GM19395 (cell line): ENCODE measurements around the gene FAM13A.

ENCODE experiments used
- ATAC-seq: cut with Tn5 transposase; IDR thresholded peaks from one replicate; pipeline ENCODE4 v1.9.1; 2021; ENCODE audit warnings: mild to moderate bottlenecking, moderate library complexity; ENCODE audit not compliant: unreplicated experiment

FAM13A gene

DNA sequence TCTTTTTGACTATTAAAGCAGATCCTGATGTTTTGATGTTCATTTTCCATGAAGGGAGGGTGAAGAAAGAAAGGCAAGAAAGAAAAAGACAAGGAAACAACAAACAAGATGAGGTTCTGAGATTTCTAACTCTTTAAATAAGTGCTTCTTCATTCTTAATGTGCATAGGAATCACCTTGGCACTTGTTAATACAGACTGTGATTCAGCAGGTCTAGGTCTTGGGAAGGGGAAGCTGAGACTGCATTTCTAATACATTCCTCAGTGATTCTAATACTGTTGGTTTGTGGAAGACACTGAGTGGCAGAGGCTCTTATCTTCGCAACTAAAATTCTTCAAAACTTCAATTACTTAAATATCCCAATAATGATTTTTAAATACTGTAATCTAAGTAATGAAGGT, 264.2 kb downstream of the FAM13A start:
- peak; percentile 7 for ATAC-seq

GRCh38 chr4:88792268-88792781, 264.7 kb downstream of the FAM13A start:
- peak; percentile 82 for ATAC-seq

DNA sequence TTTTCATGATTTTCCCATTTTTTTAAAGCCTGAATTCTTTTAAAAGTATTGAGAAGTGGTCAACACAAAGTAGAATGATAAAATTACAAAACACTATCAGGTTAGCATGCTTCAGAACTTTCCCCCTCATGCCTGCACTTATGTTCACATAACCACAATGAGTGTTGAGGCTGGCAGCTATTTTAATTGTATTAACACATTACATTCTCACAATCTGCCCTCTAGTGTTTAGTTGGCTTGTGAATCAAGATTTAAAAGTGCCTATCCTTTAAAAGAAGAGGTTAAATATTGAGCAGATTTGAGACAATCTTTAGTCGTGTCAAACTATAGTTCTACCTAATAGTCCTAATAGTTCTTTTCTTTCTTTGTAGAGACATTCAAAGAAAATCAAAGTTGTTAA, 265.7 kb downstream of the FAM13A start:
- no peak for ATAC-seq

- ATAC-seq: no peak
Measured at GRCh38 chr4:88788895-88789294, 268.1 kb downstream of the FAM13A start.

GRCh38 chr4:88788424-88788823, 268.6 kb downstream of the FAM13A start:
- ATAC-seq: no peak

DNA sequence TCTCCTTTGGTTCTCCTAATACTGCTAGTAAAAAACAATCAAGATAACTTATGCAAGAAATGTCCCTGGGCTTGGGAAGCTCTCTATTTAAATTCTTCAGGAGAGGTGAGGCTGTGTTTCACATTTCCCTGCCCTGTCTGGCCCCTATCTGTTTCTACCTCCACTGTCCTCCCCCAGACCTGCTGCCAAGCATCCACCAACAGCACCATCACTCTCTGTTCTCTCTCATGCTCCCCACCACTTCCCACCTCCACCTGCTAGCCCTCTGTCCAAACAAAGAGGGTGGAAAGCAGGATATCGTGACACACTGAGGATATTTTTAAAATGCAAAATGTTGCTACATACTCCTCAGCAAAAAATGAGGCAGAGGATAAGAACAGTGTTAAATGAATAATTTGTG, 271.0 kb downstream of the FAM13A start:
- ATAC-seq: no peak

DNA sequence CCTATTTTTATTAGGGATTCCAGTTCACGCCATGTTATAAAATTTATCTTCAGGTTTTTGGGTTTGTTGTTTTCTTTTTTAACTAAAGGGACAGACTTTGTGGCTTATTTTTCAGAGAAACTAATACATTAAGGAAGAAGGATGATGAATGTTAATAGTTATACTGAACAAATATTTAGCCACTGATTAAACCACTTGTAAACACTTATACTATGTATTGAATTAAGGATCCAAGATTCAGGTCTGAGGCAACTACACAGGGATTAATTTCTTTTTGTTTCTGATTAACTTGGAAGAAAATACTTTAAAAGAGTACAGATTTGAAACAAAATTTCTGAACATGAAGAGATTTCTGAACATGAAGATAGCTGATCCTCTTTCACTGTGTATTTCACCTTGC, 276.6 kb downstream of the FAM13A start:
- no peak for ATAC-seq

- ATAC-seq: no peak
Measured at GRCh38 chr4:88779431-88779830, 277.6 kb downstream of the FAM13A start.

- ATAC-seq: peak; percentile 73
Measured at GRCh38 chr4:88775529-88775928, 281.5 kb downstream of the FAM13A start.

- no peak for ATAC-seq
Measured at GRCh38 chr4:88775026-88775425, 282.0 kb downstream of the FAM13A start.

GRCh38 chr4:88771883-88772450, 285.0 kb downstream of the FAM13A start:
- ATAC-seq: no peak

DNA sequence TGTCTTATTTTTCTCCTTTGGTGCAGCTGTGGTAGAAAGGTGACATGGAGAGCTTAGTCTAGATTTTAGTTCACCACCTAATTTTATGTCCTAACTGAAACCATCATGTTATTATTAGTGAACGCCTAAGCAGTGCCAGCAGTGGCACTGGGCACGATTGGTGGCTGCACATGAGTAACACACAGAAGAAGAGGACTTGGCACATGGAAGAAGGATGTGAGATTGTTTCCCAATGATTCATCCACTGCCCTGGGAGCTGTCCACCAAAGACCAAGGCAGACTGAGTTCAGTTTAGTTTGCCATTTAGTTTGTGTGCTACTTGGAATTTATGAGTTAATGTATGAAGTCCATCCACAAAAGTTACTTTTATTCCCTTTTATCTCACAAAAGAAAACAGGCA, 291.3 kb downstream of the FAM13A start:
- ATAC-seq: no peak

GRCh38 chr4:88763075-88763474, 293.9 kb downstream of the FAM13A start:
- ATAC-seq: no peak

DNA sequence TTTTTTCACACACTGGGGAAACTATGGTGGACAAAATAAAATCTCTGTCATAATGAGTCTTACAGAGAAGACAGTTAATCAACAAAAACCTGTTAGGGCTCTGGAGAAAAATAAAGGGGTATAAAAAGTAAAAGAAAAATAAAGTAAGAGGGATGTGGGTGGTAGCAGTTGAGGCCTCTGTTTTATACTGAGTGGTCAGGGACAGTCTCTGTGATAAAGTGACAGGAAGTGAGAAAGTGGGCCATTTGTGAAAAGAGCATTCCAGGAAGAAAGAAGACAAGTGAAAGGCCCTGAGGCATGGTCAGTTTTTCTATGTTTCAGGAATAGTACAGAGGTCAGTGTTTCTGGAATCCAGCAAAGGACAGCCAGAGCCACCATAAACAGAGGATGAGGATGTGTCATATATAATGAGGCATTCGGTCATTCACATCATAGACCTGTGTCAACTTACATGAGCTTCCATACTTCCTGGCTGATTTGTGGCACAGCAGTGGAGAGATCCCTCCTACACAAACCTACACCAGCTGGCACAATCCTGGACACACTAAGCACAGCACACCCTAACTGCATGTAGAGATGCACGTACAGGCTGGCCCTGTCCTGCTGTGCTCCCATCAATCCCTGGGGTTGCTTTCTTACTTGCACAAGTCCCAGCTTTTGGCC, 295.0 kb downstream of the FAM13A start:
- no peak for ATAC-seq

- ATAC-seq: no peak
Measured at GRCh38 chr4:88761342-88761741, 295.6 kb downstream of the FAM13A start.

DNA sequence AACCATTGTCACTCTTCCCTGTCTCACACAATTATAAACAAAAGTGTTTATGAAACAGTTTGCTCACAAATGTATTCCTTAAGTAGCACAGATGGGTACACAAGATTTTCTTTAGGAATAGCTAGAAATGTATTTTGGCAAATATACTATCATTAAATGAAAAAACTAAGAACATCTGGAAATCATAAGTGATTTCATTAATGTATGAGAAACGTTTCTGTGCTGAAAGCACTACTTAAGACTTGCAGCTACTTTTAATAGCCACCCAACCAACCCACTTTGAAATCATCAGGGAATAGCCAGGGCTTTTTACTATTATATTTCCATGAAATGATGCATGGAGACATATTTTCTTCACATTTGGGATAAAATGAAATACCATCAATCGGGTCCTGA, 297.1 kb downstream of the FAM13A start:
- no peak for ATAC-seq

- no peak for ATAC-seq
Measured at GRCh38 chr4:88759039-88759894, 297.7 kb downstream of the FAM13A start.

GRCh38 chr4:88758264-88758663, 298.7 kb downstream of the FAM13A start:
- no peak for ATAC-seq

GRCh38 chr4:88757776-88758175, 299.2 kb downstream of the FAM13A start:
- no peak for ATAC-seq

GRCh38 chr4:88757067-88757466, 299.9 kb downstream of the FAM13A start:
- no peak for ATAC-seq

- ATAC-seq: no peak
Measured at GRCh38 chr4:88756149-88756548, 300.8 kb downstream of the FAM13A start.

- no peak for ATAC-seq
Measured at GRCh38 chr4:88755454-88755853, 301.5 kb downstream of the FAM13A start.
